ENCODE measurements around the gene CRISP2. TPM values are rescaled to one million over a fixed set of nuclear protein-coding genes. Genes with fewer than 3 reads are reported as not detected.
A peak's percentile ranks its signal among the peaks of the same experiment; 100 is the strongest.

Gene CRISP2
- total and polyA plus RNA-seq, 9 of the 15 experiments (the other 6 are each of a cell fraction or from before 2014, with no cell fraction given): not detected

DNA sequence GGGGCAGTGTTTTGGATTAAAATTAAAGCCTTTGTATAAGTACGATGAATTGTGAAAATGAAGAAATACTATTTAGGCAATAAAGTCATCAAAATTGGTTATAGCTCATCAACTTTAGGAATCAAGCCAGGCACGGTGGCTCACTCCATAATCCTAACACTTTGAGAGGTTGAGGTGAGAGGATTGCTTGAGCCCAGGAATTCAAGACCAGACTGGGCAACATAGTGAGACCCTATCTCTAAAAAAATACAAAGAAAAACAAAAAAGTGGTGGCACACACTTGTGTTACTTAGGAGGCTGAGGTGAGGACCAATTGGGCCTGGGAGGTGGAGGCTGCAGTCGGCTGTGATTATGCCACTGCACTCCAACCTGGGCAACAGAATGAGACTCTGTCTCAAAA, 68.2 kb downstream of the CRISP2 start (continued):
- TF ChIP-seq, protein P1, sequence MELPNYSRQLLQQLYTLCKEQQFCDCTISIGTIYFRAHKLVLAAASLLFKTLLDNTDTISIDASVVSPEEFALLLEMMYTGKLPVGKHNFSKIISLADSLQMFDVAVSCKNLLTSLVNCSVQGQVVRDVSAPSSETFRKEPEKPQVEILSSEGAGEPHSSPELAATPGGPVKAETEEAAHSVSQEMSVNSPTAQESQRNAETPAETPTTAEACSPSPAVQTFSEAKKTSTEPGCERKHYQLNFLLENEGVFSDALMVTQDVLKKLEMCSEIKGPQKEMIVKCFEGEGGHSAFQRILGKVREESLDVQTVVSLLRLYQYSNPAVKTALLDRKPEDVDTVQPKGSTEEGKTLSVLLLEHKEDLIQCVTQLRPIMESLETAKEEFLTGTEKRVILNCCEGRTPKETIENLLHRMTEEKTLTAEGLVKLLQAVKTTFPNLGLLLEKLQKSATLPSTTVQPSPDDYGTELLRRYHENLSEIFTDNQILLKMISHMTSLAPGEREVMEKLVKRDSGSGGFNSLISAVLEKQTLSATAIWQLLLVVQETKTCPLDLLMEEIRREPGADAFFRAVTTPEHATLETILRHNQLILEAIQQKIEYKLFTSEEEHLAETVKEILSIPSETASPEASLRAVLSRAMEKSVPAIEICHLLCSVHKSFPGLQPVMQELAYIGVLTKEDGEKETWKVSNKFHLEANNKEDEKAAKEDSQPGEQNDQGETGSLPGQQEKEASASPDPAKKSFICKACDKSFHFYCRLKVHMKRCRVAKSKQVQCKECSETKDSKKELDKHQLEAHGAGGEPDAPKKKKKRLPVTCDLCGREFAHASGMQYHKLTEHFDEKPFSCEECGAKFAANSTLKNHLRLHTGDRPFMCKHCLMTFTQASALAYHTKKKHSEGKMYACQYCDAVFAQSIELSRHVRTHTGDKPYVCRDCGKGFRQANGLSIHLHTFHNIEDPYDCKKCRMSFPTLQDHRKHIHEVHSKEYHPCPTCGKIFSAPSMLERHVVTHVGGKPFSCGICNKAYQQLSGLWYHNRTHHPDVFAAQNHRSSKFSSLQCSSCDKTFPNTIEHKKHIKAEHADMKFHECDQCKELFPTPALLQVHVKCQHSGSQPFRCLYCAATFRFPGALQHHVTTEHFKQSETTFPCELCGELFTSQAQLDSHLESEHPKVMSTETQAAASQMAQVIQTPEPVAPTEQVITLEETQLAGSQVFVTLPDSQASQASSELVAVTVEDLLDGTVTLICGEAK (IDR thresholded peaks at IDR 0.05): no peak
- TF ChIP-seq, protein P1 (CRISPR knock-in tag; IDR thresholded peaks at IDR 0.05): no peak
- TF ChIP-seq CHD2 (IDR thresholded peaks at IDR 0.05; ENCODE audit: low read depth, low read length) (no peak), NR2C2 (CRISPR knock-in tag; IDR thresholded peaks at IDR 0.05) (no peak), NR2C2 (tag; IDR thresholded peaks at IDR 0.05) (no peak), BRD9 (IDR thresholded peaks at IDR 0.05; ENCODE audit: low read depth, partially characterized antibody) (peak; percentile 20), CBX3 (IDR thresholded peaks at IDR 0.05; ENCODE audit: borderline replicate concordance in 1 of 2, low read length in 2 of 2) (0 out of 3 replicates have a peak, but pooled peaks of 1 of the 2 experiments have one; percentile 48), CHD1 (IDR thresholded peaks at IDR 0.05; ENCODE audit: low read length) (no peak), ZNF408 (CRISPR knock-in tag; IDR thresholded peaks at IDR 0.05; ENCODE audit: low read depth) (no peak), DMBX1 (CRISPR knock-in tag; IDR thresholded peaks at IDR 0.05; ENCODE audit: borderline replicate concordance) (0 out of 2 replicates have a peak, but pooled peaks have one; percentile 50), NBN (IDR thresholded peaks at IDR 0.05; ENCODE audit: low read depth) (no peak), ZNF785 (CRISPR knock-in tag; IDR thresholded peaks at IDR 0.05) (no peak), TBP (optimal IDR thresholded peaks at IDR 0.05; ENCODE audit: low read depth, low read length) (no peak)
- TF ChIP-seq, protein P2, sequence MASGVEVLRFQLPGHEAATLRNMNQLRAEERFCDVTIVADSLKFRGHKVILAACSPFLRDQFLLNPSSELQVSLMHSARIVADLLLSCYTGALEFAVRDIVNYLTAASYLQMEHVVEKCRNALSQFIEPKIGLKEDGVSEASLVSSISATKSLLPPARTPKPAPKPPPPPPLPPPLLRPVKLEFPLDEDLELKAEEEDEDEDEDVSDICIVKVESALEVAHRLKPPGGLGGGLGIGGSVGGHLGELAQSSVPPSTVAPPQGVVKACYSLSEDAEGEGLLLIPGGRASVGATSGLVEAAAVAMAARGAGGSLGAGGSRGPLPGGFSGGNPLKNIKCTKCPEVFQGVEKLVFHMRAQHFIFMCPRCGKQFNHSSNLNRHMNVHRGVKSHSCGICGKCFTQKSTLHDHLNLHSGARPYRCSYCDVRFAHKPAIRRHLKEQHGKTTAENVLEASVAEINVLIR (CRISPR knock-in tag; IDR thresholded peaks at IDR 0.05): no peak
- TF ChIP-seq, protein P3, sequence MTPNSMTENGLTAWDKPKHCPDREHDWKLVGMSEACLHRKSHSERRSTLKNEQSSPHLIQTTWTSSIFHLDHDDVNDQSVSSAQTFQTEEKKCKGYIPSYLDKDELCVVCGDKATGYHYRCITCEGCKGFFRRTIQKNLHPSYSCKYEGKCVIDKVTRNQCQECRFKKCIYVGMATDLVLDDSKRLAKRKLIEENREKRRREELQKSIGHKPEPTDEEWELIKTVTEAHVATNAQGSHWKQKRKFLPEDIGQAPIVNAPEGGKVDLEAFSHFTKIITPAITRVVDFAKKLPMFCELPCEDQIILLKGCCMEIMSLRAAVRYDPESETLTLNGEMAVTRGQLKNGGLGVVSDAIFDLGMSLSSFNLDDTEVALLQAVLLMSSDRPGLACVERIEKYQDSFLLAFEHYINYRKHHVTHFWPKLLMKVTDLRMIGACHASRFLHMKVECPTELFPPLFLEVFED (CRISPR knock-in tag; conservative IDR thresholded peaks at IDR 0.05): no peak
- TF ChIP-seq, protein P4, sequence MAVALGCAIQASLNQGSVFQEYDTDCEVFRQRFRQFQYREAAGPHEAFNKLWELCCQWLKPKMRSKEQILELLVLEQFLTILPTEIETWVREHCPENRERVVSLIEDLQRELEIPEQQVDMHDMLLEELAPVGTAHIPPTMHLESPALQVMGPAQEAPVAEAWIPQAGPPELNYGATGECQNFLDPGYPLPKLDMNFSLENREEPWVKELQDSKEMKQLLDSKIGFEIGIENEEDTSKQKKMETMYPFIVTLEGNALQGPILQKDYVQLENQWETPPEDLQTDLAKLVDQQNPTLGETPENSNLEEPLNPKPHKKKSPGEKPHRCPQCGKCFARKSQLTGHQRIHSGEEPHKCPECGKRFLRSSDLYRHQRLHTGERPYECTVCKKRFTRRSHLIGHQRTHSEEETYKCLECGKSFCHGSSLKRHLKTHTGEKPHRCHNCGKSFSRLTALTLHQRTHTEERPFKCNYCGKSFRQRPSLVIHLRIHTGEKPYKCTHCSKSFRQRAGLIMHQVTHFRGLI (CRISPR knock-in tag; IDR thresholded peaks at IDR 0.05): no peak
